MM.1S (cell line): ENCODE data around the gene HORMAD2.

Experiments used
- EZH2 ChIP-seq: fragments of 300-600 bp; sonication (generic); optimal IDR thresholded peaks from 2 replicates; pipeline ENCODE3; 2017; ENCODE audit warnings: low read depth, mild to moderate bottlenecking, antibody characterized with exemption, low read length, mixed read lengths
- TF ChIP-seq, protein P1 (sequence below): fragments of 300-600 bp; sonication (generic); IDR thresholded peaks from 2 replicates; pipeline ENCODE4 v1.5.1; 2016; ENCODE audit warnings: antibody characterized with exemption, low read length, mixed read lengths

DNA sequence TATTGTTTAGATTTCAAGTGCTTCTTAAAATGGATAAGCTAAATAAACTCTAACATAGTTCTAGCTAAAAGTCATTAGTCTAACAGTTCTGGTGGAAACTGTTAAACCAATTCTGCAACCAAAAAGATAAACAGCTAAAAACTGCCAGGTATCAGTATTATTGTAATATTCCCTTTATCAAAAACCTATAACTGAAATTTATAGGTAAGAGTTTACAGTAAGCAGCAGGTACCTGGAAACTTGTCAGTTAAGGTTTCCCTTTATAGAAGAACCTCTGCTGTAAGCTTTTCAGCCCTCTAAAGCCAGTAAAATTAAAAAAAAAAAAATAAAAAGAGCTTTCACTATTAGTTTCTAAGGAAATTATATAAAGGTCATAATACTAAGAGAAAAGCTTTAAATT, 105.3 kb downstream of the HORMAD2 start:
- TF ChIP-seq, protein P1, sequence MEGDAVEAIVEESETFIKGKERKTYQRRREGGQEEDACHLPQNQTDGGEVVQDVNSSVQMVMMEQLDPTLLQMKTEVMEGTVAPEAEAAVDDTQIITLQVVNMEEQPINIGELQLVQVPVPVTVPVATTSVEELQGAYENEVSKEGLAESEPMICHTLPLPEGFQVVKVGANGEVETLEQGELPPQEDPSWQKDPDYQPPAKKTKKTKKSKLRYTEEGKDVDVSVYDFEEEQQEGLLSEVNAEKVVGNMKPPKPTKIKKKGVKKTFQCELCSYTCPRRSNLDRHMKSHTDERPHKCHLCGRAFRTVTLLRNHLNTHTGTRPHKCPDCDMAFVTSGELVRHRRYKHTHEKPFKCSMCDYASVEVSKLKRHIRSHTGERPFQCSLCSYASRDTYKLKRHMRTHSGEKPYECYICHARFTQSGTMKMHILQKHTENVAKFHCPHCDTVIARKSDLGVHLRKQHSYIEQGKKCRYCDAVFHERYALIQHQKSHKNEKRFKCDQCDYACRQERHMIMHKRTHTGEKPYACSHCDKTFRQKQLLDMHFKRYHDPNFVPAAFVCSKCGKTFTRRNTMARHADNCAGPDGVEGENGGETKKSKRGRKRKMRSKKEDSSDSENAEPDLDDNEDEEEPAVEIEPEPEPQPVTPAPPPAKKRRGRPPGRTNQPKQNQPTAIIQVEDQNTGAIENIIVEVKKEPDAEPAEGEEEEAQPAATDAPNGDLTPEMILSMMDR: no peak
- TF ChIP-seq EZH2: no peak
